CD4-positive, alpha-beta T cell treated with Interleukin-12 subunit alpha and Interleukin-12 subunit beta, for 1 hour (primary cell): Measurements from ENCODE around the gene TC2N.
"Not testable (repeated sequence)": the region's sequence is repeated elsewhere in the genome, so short reads cannot be mapped to it uniquely, and the experiment has no call there.

Experiments used
- DNase-seq: peaks from one replicate; pipeline ENCODE4 v3.0.0-alpha.2; 2020

TC2N gene

GRCh38 chr14:91867316-91867988 lies at the start of gene TC2N:
Gene TC2N (minus strand): TSS chr14:91867536. CDS start chr14:91813769, 53,767 bp downstream.
- peak; percentile 70 for DNase-seq

- no peak for DNase-seq
Observed at GRCh38 chr14:91912035-91912434, 44.7 kb upstream of the TC2N start.

GRCh38 chr14:91911474-91912032 lies 44.2 kb upstream of the TC2N start:
- DNase-seq, result peak; percentile 59

GRCh38 chr14:91910196-91910595 lies 42.9 kb upstream of the TC2N start:
- no peak for DNase-seq

GRCh38 chr14:91906374-91906773 lies 39.0 kb upstream of the TC2N start:
- DNase-seq, result no peak

- DNase-seq, result no peak
Observed at GRCh38 chr14:91904956-91905645, 37.8 kb upstream of the TC2N start.

- DNase-seq, result no peak
Observed at GRCh38 chr14:91904483-91904882, 37.1 kb upstream of the TC2N start.

- DNase-seq, result no peak
Observed at GRCh38 chr14:91903070-91903469, 35.7 kb upstream of the TC2N start.

- DNase-seq, result no peak
Observed at GRCh38 chr14:91902336-91902735, 35.0 kb upstream of the TC2N start.

GRCh38 chr14:91901449-91902226 lies 34.3 kb upstream of the TC2N start:
- no peak for DNase-seq

GRCh38 chr14:91899806-91900205 lies 32.5 kb upstream of the TC2N start:
- no peak for DNase-seq

GRCh38 chr14:91899213-91899612 lies 31.9 kb upstream of the TC2N start:
- peak; percentile 48 for DNase-seq

GRCh38 chr14:91898372-91898771 lies 31.0 kb upstream of the TC2N start:
- no peak for DNase-seq

- not testable (repeated sequence) for DNase-seq
Observed at GRCh38 chr14:91897716-91898115, 30.4 kb upstream of the TC2N start.

GRCh38 chr14:91897106-91897701 lies 29.9 kb upstream of the TC2N start:
- no peak for DNase-seq

- DNase-seq, result no peak
Observed at GRCh38 chr14:91896419-91896818, 29.1 kb upstream of the TC2N start.

- no peak for DNase-seq
Observed at GRCh38 chr14:91893669-91894068, 26.3 kb upstream of the TC2N start.

GRCh38 chr14:91893007-91893406 lies 25.7 kb upstream of the TC2N start:
- DNase-seq, result no peak

GRCh38 chr14:91891721-91892220 lies 24.4 kb upstream of the TC2N start:
- no peak for DNase-seq

- DNase-seq, result no peak
Observed at GRCh38 chr14:91891101-91891500, 23.8 kb upstream of the TC2N start.

GRCh38 chr14:91890291-91890749 lies 23.0 kb upstream of the TC2N start:
- no peak for DNase-seq

- no peak for DNase-seq
Observed at GRCh38 chr14:91889477-91890211, 22.3 kb upstream of the TC2N start.
